Measurements from ENCODE around the gene MZF1.

DNA sequence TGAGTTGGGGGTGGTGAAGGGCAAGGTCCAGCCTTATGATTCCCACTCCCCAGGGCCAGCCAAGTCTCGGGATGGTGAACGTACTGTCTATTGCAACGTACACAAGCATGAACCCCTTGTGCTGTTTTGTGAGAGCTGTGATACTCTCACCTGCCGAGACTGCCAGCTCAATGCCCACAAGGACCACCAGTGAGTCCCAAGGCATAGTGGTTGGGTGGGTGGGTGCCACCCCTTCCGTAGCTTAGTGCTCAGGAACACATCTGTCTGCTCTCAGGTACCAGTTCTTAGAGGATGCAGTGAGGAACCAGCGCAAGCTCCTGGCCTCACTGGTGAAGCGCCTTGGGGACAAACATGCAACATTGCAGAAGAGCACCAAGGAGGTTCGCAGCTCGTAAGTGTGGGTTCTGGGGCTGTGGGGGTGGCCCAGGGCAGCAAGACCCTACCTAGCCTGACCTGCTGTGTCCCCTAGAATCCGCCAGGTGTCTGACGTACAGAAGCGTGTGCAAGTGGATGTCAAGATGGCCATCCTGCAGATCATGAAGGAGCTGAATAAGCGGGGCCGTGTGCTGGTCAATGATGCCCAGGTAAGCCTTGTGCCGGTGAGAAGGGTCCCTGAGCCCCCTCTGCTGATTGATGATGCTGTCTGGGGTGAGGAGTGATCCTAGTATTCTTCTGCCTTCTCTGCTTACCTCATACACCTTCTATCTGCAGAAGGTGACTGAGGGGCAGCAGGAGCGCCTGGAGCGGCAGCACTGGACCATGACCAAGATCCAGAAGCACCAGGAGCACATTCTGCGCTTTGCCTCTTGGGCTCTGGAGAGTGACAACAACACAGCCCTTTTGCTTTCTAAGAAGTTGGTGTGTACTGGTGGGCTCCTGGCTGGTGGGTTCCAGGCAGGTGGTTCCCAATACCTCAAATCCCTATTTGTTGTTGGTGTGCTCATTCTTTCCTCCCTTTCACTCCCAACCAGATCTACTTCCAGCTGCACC, 25.5 kb downstream of the MZF1 start:
- TF ChIP-seq EZH2 (IDR thresholded peaks at IDR 0.05; ENCODE audit: low read length): no peak
- TF ChIP-seq, protein P1, sequence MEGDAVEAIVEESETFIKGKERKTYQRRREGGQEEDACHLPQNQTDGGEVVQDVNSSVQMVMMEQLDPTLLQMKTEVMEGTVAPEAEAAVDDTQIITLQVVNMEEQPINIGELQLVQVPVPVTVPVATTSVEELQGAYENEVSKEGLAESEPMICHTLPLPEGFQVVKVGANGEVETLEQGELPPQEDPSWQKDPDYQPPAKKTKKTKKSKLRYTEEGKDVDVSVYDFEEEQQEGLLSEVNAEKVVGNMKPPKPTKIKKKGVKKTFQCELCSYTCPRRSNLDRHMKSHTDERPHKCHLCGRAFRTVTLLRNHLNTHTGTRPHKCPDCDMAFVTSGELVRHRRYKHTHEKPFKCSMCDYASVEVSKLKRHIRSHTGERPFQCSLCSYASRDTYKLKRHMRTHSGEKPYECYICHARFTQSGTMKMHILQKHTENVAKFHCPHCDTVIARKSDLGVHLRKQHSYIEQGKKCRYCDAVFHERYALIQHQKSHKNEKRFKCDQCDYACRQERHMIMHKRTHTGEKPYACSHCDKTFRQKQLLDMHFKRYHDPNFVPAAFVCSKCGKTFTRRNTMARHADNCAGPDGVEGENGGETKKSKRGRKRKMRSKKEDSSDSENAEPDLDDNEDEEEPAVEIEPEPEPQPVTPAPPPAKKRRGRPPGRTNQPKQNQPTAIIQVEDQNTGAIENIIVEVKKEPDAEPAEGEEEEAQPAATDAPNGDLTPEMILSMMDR (optimal IDR thresholded peaks at IDR 0.05 in 1 of 3, IDR thresholded peaks at IDR 0.05 in 1 of 3, conservative IDR thresholded peaks at IDR 0.05 in 1 of 3; ENCODE audit: extremely low read depth in 1 of 3, insufficient read depth in 2 of 3, low read length in 3 of 3): no peak

Measured in keratinocyte (primary cell).